BJ (cell line): ENCODE measurements around the gene TSGA10. TPM values are rescaled to one million over a fixed set of nuclear protein-coding genes. Genes with fewer than 3 reads are reported as not detected.
"Not testable (repeated sequence)": the region's sequence is repeated elsewhere in the genome, so short reads cannot be mapped to it uniquely, and the experiment has no call there.

ENCODE experiments used
- CTCF ChIA-PET: fragments of 350-600 bp; formaldehyde crosslinking; extraction: SDS; loops from one replicate; lab custom pipeline; 2021; ENCODE audit warnings: antibody characterized with exemption, inconsistent platforms; lab: Yijun Ruan, JAX
- POLR2A ChIA-PET: fragments of 300-600 bp; sonication (Branson Sonifier 250); formaldehyde crosslinking; extraction: SDS; loops from one replicate; lab custom pipeline; 2021; ENCODE audit warnings: antibody characterized with exemption; lab: Charles Lee
- DNase-seq: peaks from one replicate; pipeline ENCODE4 v3.0.0-alpha.2; 2011; ENCODE audit warnings: low read depth
- H3K27me3 ChIP-seq: 2 replicates; pipeline ENCODE4 v1.6.0; 2011; ENCODE audit warnings: low read length; ENCODE audit not compliant: control insufficient read depth, insufficient read depth
- H3K36me3 ChIP-seq: 2 replicates; pipeline ENCODE4 v1.5.1; 2011; ENCODE audit warnings: low read length; ENCODE audit not compliant: control insufficient read depth, insufficient read depth
- H3K4me3 ChIP-seq: 2 replicates; pipeline ENCODE4 v1.5.1; 2011; ENCODE audit warnings: low read depth, mild to moderate bottlenecking, control low read depth, low read length
- CTCF ChIP-seq: IDR thresholded peaks from 2 replicates; pipeline ENCODE4 v1.5.1; 2011; ENCODE audit warnings: low read depth, mild to moderate bottlenecking, control low read depth, inconsistent platforms, low read length, moderate library complexity; ENCODE audit not compliant: insufficient read depth
- polyA minus RNA-seq: library from RNA; depleted of rRNA, polyadenylated mRNA; stranded (reverse); fragments of >200 nt; gene quantifications from 2 replicates; pipeline ENCODE4 v1.2.3, GENCODE V29; 2011; rRNA and poly(A)+ RNA removed
- polyA plus RNA-seq: library from polyadenylated mRNA; depleted of rRNA; stranded (reverse); fragments of >200 nt; gene quantifications from 2 replicates; pipeline ENCODE4 v1.2.3, GENCODE V29; 2011; rRNA removed

Gene TSGA10
- 0.42 and 1.2 TPM in 2 replicates for polyA plus RNA-seq
- polyA minus RNA-seq, result 0.82 and 2.1 TPM in 2 replicates

DNA sequence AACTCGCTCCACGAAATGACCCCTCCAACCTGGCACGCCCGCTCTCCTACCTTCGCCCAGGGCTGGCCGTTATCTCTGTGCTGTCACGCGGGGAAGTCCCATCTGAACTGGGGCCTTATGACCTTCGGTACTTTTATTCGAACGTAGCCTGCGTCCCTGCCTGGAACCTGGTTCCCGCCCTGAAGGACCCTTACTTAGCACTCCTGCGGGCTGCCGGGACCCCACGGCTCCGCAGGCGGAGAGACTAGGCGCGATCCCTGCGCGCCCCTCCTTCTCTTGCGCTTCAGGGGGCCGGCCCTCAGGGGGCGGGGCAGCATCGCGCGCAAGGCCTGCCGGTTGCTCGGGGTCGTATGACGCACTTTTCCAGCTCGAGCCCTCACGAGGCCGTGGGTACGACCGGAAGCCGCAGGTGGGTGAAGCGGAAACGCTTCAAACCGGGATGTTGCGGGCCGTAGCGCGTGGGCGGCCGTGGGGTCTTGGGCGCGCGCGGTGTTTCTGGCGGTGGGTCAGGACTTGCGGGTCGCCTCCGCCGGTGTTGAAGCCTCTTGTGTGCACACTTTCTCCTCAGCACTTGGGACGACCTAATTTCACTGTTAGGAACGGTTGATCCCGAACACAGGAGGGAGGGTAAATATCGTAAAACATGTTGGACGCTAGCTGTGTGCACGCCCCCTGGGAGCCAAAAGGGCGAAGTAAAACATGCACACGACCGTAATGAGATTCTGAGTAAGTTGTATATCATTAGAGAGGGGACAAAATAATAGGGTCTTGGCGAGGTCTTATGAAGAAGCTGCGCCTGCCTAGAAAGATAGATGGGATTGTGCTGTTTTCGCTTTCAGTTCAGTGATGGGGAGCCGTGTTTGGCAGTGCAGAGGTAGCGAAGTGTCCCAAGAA is at the start of gene TSGA10, which contains the start of gene LIPT1:
TSGA10 (minus strand) TSS at position 300 of the 894 bp plus-strand sequence. CDS start 45,503 bp downstream, outside the sequence.
LIPT1 (plus strand) TSS at position 325 of the 894 bp plus-strand sequence. CDS start 6,991 bp downstream, outside the sequence.
- peak; percentile 15; the same call in 1 of the 2 replicates for TF ChIP-seq CTCF
- ChIA-PET CTCF (interaction anchor here (1.3 to 2.2 kb wide), 3 partner anchors 14 to 182 kb away, joined by 4 to 7 read pairs (median 4); partner anchors contain the start of gene EIF5B), POLR2A (no interaction called here)
- Histone ChIP-seq H3K27me3 (no peaks in the 10 kb centered on the region), H3K36me3 (no peaks in the 10 kb centered on the region), H3K4me3 (peak within 1 kb of the TSS; percentile 90)
- DNase-seq, result no peak

- CTCF ChIA-PET, result interaction anchor here (0.6 kb wide), 1 partner anchor 8 kb away, joined by 3 read pairs; no protein-coding TSS in a partner anchor
- H3K36me3 ChIP-seq, result 0 out of 2 replicates have a peak, but pooled peaks cover 1% of the 10 kb centered on the region
- no peak overlapping the region for H3K4me3 ChIP-seq
- POLR2A ChIA-PET, result no interaction called here
- TF ChIP-seq CTCF, result peak; percentile 17; the same call in 1 of the 2 replicates
- no peak for DNase-seq
- H3K27me3 ChIP-seq, result no peaks in the 10 kb centered on the region
Observed at GRCh38 chr2:99201959-99202678, 47.4 kb upstream of the TSGA10 start.

DNA sequence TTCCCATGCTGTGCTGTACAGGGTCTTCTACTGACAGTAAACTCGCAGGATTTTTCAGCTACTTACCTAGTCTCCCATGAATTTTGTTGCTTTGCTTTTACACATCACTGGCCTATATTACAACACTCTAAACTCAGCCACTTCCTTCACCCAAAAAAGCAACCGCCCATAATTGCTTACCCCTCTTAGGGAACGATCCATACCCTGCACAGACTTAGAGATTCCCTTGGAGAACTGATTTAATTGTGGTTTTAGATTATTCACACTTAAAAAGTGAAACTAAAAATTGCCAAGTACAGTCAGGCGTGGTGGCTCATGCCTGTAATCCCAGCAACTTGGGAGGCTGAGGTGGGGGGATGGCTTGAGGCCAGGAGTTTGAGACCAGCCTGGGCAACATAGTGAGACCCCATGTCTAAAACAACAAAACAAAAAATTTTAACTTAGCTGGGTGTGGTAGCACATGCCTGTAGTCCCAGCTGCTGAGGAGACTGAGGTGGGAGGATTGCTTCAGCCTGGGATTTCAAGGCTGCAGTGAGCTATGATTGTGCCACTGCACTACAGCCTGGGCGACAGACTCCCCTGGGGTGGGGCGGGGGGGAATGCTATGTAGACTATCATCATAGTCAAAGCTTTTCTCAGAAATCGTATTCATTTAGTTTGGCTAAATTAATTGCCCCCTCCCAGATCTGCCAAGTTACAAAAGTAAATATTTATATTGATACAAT is 45.5 kb upstream of the TSGA10 start:
- Histone ChIP-seq H3K36me3 (peaks cover 1% of the 10 kb centered on the region; the same call in 1 of the 2 replicates), H3K4me3 (no peak overlapping the region), H3K27me3 (no peaks in the 10 kb centered on the region)
- no peak for DNase-seq
- TF ChIP-seq CTCF, result no peak
- ChIA-PET CTCF (no interaction called here), POLR2A (no interaction called here)

DNA sequence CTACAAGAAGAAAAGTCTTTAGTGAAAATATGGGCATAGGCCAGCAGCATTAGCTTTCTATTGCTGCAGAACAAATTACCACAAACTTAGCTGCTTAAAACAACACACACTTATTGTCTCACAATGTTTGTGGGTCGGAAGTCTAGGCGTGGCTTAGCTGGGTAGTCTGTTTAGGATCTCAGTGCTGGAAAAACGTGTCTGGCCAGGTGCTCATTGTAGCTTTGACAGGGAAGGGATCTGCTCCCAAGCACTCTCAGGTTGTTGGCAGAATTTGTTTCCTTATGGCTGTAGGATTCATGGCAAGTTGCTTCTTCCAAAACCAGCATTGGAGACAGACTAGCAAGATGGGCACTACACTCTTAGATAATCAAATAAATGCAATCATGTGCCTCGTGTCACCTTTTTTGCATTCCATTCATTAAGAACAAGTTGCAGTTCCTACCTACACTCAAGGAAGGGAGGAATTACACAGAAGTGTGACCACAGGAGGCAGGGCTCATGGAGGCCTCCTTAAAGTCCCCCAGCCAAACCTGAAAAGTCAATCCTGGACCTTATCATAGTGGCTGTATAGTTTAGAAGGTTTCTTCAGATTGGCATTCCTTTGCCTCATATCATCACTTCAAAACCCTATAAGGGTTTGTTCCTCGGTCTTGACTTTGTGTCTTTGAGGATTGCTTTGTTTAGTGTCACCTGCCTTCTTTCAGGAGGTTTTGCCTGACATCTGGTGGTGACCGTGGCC is 43.5 kb upstream of the TSGA10 start:
- ChIA-PET CTCF (interaction anchor here (1.3 kb wide), 1 partner anchor 18 kb away, joined by 4 read pairs; the partner anchor contains the start of genes MITD1 and MRPL30), POLR2A (no interaction called here)
- no peak overlapping the region for H3K4me3 ChIP-seq
- no peaks in the 10 kb centered on the region for H3K27me3 ChIP-seq
- no peak for TF ChIP-seq CTCF
- peaks cover 1% of the 10 kb centered on the region; the same call in 1 of the 2 replicates for H3K36me3 ChIP-seq
- DNase-seq, result no peak

DNA sequence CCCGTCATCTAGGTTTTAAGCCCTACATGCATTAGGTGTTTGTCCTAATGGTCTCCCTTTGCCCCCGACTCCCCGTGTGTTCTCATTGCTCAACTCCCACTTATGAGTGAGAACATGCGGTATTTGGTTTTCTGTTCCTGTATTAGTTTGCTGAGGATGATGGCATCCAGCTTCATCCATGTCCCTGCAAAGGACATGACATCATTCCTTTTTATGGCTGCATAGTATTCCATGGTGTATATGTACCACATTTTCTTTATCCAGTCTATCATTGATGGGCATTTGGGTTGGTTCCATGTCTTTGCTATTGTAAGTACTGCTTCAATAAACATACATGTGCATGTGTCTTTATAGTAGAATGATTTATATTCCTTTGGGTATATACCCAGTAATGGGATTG is 37.6 kb upstream of the TSGA10 start:
- H3K27me3 ChIP-seq, H3K36me3 ChIP-seq, POLR2A ChIA-PET, CTCF ChIA-PET, DNase-seq, H3K4me3 ChIP-seq: not testable (repeated sequence)
